Loucy (cell line): Measurements from ENCODE around the gene EPHB3.

Experiments used
- H2AFZ ChIP-seq: fragments of 200-600 bp; sonication (generic); 2 replicates; pipeline ENCODE4 v1.6.0; 2016; ENCODE audit warnings: antibody characterized with exemption, mild to moderate bottlenecking, low read length, moderate library complexity
- H3F3A ChIP-seq: fragments of 200-600 bp; 2 replicates; pipeline ENCODE4 v1.6.0; 2016; ENCODE audit warnings: antibody characterized with exemption, low read depth, mild to moderate bottlenecking
- H3K27me3 ChIP-seq: fragments of 200-600 bp; sonication (generic); 2 replicates; pipeline ENCODE4 v1.6.1; 2014; ENCODE audit warnings: low read length, mild to moderate bottlenecking; ENCODE audit not compliant: insufficient read depth, poor library complexity, severe bottlenecking
- H3K36me3 ChIP-seq: fragments of 200-600 bp; sonication (generic); 2 replicates; pipeline ENCODE4 v1.6.1; 2016; ENCODE audit warnings: low read length; ENCODE audit not compliant: insufficient read depth
- H3K4me1 ChIP-seq: fragments of 200-600 bp; sonication (generic); 2 replicates; pipeline ENCODE4 v1.5.1; 2014; ENCODE audit warnings: low read length, mild to moderate bottlenecking; ENCODE audit not compliant: insufficient read depth, poor library complexity, severe bottlenecking
- H3K4me2 ChIP-seq: fragments of 200-600 bp; sonication (generic); 2 replicates; pipeline ENCODE4 v1.6.0; 2014; ENCODE audit warnings: antibody characterized with exemption, low read length, low read depth, mild to moderate bottlenecking; ENCODE audit not compliant: poor library complexity, severe bottlenecking
- H3K4me3 ChIP-seq: fragments of 200-600 bp; sonication (generic); 2 replicates; pipeline ENCODE4 v1.5.1; 2014; ENCODE audit warnings: low read length, mild to moderate bottlenecking, mixed read lengths; ENCODE audit not compliant: poor library complexity, severe bottlenecking
- H3K79me2 ChIP-seq: fragments of 200-600 bp; sonication (generic); 2 replicates; pipeline ENCODE4 v1.6.1; 2014; ENCODE audit warnings: low read length; ENCODE audit not compliant: insufficient read depth
- H3K9ac ChIP-seq: fragments of 200-600 bp; sonication (generic); 2 replicates; pipeline ENCODE4 v1.6.0; 2014; ENCODE audit warnings: mild to moderate bottlenecking, low read depth, low read length, moderate library complexity; ENCODE audit not compliant: poor library complexity, severe bottlenecking
- H3K9me2 ChIP-seq: fragments of 200-600 bp; sonication (generic); replicated peaks from 2 replicates; pipeline ENCODE4 v1.6.1; 2016; ENCODE audit warnings: low read depth, low read length, mixed read lengths
- H3K9me3 ChIP-seq: fragments of 200-600 bp; sonication (generic); 2 replicates; pipeline ENCODE4 v1.6.1; 2014; ENCODE audit warnings: mild to moderate bottlenecking, antibody characterized with exemption, low read length, low read depth; ENCODE audit not compliant: insufficient read depth
- H4K20me1 ChIP-seq: fragments of 200-600 bp; sonication (generic); 2 replicates; pipeline ENCODE4 v1.6.0; 2014; ENCODE audit warnings: antibody characterized with exemption, low read length, mild to moderate bottlenecking; ENCODE audit not compliant: insufficient read depth, poor library complexity, severe bottlenecking
- EZH2phosphoT487 ChIP-seq: fragments of 200-600 bp; IDR thresholded peaks from 2 replicates; pipeline ENCODE4 v1.6.1; 2018; ENCODE audit warnings: antibody characterized with exemption, mild to moderate bottlenecking, moderate library complexity, borderline replicate concordance
- TF ChIP-seq, protein P1 (sequence below): fragments of 200-600 bp; sonication (generic); conservative IDR thresholded peaks from 2 replicates; pipeline ENCODE4 v1.5.1; 2014; ENCODE audit warnings: mild to moderate bottlenecking, antibody characterized with exemption, low read length

EPHB3 gene

DNA sequence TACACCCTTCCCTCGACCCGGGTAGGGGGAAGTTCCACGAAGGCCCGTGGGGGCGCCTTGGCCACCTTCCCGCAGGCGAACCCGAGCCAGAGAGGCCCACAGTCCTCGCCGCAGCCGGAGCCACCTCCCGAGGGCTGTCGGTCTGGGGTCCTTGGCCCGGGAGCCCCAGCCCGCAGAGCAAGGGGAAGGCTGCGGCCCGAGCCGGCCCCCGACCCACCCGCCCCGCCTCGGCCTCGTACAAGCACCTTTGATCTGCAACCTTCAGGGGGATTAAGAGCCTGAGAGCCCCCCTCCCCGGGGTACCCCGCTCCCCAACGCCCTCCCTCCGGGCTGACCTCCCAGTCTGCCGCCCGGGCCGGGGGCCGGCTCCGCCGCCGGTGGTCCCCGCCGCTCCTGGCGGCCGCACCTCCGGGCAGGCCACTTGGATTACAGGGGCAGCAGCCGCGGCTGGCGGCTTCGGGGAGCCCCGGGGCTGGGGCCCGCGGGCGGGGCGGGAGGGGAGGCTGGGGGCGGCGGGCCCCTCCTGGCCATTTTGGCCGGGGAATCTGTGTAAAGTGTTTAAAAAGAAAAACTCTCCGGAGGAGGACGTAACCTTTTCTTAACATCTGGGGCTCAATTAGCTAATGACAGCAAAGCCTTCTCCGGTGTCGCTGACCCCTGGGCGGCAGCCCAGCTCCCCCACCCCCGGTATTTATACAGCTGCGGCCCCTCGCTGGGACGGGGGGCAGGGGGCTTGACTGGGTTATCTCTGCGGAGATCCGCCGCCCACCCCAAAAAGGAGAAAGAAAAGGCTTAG lies 40.2 kb downstream of the EPHB3 start:
- Histone ChIP-seq H3K9ac (no peak overlapping the region), H3K27me3 (peaks cover 9% of the 10 kb centered on the region), H2AFZ (no peak overlapping the region), H3K4me2 (no peak overlapping the region), H3F3A (no peaks in the 10 kb centered on the region), H3K9me3 (no peaks in the 10 kb centered on the region), H4K20me1 (no peaks in the 10 kb centered on the region), H3K79me2 (no peaks in the 10 kb centered on the region), H3K4me3 (no peak overlapping the region), H3K36me3 (no peaks in the 10 kb centered on the region), H3K4me1 (no peaks in the 10 kb centered on the region), H3K9me2 (no peaks in the 10 kb centered on the region)
- TF ChIP-seq, protein P1, sequence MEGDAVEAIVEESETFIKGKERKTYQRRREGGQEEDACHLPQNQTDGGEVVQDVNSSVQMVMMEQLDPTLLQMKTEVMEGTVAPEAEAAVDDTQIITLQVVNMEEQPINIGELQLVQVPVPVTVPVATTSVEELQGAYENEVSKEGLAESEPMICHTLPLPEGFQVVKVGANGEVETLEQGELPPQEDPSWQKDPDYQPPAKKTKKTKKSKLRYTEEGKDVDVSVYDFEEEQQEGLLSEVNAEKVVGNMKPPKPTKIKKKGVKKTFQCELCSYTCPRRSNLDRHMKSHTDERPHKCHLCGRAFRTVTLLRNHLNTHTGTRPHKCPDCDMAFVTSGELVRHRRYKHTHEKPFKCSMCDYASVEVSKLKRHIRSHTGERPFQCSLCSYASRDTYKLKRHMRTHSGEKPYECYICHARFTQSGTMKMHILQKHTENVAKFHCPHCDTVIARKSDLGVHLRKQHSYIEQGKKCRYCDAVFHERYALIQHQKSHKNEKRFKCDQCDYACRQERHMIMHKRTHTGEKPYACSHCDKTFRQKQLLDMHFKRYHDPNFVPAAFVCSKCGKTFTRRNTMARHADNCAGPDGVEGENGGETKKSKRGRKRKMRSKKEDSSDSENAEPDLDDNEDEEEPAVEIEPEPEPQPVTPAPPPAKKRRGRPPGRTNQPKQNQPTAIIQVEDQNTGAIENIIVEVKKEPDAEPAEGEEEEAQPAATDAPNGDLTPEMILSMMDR: no peak
- TF ChIP-seq EZH2phosphoT487: no peak

DNA sequence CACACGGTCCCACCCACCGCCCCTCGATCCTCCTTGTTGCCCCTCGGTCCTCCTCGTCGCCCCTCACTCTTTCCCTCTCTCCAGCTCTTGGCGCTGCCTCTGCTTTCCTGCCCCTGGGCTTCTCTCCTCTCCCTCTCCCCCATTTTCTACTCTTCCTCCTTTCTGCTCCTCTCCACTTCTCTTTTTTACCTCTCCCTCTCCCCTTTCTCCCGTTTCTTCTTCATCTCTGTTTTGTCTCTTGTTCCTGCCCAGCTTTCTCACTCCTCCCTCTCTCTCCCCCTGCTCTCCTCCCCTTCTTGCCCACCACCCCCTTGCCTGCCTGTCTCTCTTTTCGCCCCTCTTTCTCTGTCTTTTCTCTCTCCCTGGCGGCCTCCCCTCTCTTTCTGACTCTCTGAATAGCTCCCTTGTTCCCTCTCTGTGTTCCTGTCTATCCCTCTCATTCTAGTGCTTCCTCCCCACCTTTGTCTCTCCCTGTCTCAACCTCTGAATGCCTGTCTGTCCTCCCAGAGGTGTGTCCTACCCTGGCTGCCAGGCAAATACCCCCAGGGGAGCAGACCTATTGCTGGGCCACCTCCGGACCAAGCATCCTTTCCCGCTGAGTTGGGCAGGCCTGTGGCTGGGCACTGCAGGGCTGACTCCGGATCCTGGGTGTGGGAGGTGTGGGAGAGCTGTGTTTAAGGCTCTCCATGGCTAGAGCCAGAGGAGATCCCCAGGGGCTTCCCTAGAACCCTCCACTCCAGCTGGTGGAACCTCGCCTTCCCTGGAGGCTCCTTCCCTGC lies 41.0 kb downstream of the EPHB3 start:
- no peaks in the 10 kb centered on the region for H3K9me2 ChIP-seq
- H2AFZ ChIP-seq: no peak overlapping the region
- TF ChIP-seq, protein P1: no peak
- no peak for TF ChIP-seq EZH2phosphoT487
- H3K27me3 ChIP-seq: peaks cover 9% of the 10 kb centered on the region
- no peaks in the 10 kb centered on the region for H3K4me1 ChIP-seq
- no peaks in the 10 kb centered on the region for H3K79me2 ChIP-seq
- no peaks in the 10 kb centered on the region for H4K20me1 ChIP-seq
- no peak overlapping the region for H3K4me2 ChIP-seq
- no peaks in the 10 kb centered on the region for H3F3A ChIP-seq
- no peak overlapping the region for H3K4me3 ChIP-seq
- H3K9ac ChIP-seq: no peak overlapping the region
- H3K36me3 ChIP-seq: no peaks in the 10 kb centered on the region
- no peaks in the 10 kb centered on the region for H3K9me3 ChIP-seq

DNA sequence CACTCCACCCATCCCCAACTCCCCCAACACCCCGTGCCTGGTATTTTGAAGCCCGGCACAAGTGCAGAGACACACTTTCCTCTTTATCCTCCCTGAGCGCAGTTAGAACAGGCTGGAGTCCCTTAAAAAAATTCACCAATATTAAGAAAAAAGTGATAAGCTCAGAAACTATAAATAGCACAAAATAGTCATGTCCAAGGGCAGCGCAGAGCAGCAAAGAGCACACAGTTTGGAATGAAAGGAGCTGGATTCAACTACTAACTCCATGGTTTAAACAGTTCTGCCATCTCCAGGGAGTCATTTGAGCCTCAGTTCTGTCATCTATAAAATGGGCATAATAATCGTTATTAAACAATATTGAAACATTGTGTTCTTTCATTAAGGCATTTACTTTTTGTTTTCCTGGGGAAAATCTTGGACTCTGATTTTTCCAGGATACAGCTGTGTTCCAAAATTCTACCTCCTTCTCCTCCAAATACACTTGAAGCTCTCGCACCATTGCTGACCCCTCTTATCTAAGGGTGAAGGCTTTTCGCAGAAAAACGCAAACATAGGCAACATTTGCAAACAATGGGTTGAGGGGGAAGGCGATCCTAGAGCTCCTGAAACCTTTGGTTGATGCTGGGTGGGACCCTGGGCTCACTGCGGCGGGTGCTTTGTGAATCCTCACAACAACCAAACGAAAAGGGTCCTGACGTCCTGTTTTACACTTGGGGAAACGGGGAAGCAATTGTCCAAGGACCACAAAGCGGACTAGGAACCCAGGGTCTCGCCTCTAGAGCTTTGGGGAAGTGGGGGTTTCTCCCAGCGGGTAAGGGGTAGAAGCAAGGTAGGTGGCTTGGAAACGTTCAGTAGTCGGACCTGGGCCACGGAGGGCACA lies 41.8 kb downstream of the EPHB3 start:
- H3F3A ChIP-seq: no peaks in the 10 kb centered on the region
- peaks cover 9% of the 10 kb centered on the region for H3K27me3 ChIP-seq
- H3K4me1 ChIP-seq: peaks cover 7% of the 10 kb centered on the region
- no peaks in the 10 kb centered on the region for H3K36me3 ChIP-seq
- no peak for TF ChIP-seq EZH2phosphoT487
- TF ChIP-seq, protein P1: no peak
- H3K9me3 ChIP-seq: no peaks in the 10 kb centered on the region
- H3K9ac ChIP-seq: no peak overlapping the region
- no peak overlapping the region for H3K4me2 ChIP-seq
- H3K79me2 ChIP-seq: no peaks in the 10 kb centered on the region
- no peaks in the 10 kb centered on the region for H4K20me1 ChIP-seq
- no peaks in the 10 kb centered on the region for H3K9me2 ChIP-seq
- no peak overlapping the region for H2AFZ ChIP-seq
- no peak overlapping the region for H3K4me3 ChIP-seq
